GM03348 (cell line): ENCODE results near the gene SLC34A1.

ENCODE experiments used
- DNase-seq: peaks from one replicate; pipeline ENCODE4 v3.0.0; 2012; ENCODE audit warnings: low spot score

The SLC34A1 gene

GRCh38 chr5:177432143-177432838 is 48.1 kb downstream of the SLC34A1 start:
- DNase-seq = no peak

- DNase-seq = no peak
Measured at GRCh38 chr5:177432839-177433657, 48.8 kb downstream of the SLC34A1 start.

- DNase-seq = no peak
Measured at GRCh38 chr5:177433658-177434217, 49.5 kb downstream of the SLC34A1 start.

- no peak for DNase-seq
Measured at GRCh38 chr5:177434437-177434836, 50.2 kb downstream of the SLC34A1 start.

GRCh38 chr5:177434942-177435738 is 50.9 kb downstream of the SLC34A1 start:
- no peak for DNase-seq

- no peak for DNase-seq
Measured at GRCh38 chr5:177435847-177436536, 51.8 kb downstream of the SLC34A1 start.

- DNase-seq = no peak
Measured at GRCh38 chr5:177437623-177438022, 53.4 kb downstream of the SLC34A1 start.

- no peak for DNase-seq
Measured at GRCh38 chr5:177438468-177438867, 54.2 kb downstream of the SLC34A1 start.

- DNase-seq = no peak
Measured at GRCh38 chr5:177439518-177440053, 55.4 kb downstream of the SLC34A1 start.

GRCh38 chr5:177440211-177440989 is 56.2 kb downstream of the SLC34A1 start:
- no peak for DNase-seq

GRCh38 chr5:177440990-177441780 is 57.0 kb downstream of the SLC34A1 start:
- no peak for DNase-seq

GRCh38 chr5:177442066-177442826 is 58.0 kb downstream of the SLC34A1 start:
- no peak for DNase-seq

GRCh38 chr5:177443144-177443983 is 59.1 kb downstream of the SLC34A1 start:
- DNase-seq = no peak

GRCh38 chr5:177444106-177445051 is 60.1 kb downstream of the SLC34A1 start:
- no peak for DNase-seq

GRCh38 chr5:177445052-177445916 is 61.0 kb downstream of the SLC34A1 start:
- DNase-seq = no peak

- no peak for DNase-seq
Measured at GRCh38 chr5:177445917-177446199, 61.6 kb downstream of the SLC34A1 start.
